GM18498 (cell line): ENCODE results near the gene ATG101.

Experiments used
- ATAC-seq: cut with Tn5 transposase; IDR thresholded peaks from one replicate; pipeline ENCODE4 v1.9.1; 2021; ENCODE audit warnings: mild to moderate bottlenecking, moderate library complexity; ENCODE audit not compliant: unreplicated experiment

The ATG101 gene

DNA sequence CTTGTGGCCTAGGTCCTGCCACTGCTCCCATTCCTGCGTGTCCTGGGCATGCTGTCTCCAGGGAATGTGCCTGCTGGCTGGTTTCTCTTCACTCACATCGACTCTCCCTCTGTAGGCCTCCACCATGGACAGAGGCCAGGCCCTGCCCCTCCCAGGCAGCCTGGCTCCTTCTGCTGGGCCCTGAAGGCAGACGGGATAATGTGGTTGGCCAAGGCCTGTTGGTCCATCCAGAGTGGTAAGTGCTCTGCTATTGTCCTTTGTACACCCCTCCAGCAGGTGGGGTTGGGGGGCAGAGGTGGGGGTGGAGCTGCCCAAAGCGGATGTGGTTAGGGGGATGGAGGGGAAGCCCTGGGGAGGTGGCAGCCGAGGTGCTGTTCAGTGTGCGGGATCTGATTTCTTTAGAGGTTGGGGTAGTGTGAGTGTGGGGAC, 28.1 kb upstream of the ATG101 start:
- ATAC-seq: no peak

DNA sequence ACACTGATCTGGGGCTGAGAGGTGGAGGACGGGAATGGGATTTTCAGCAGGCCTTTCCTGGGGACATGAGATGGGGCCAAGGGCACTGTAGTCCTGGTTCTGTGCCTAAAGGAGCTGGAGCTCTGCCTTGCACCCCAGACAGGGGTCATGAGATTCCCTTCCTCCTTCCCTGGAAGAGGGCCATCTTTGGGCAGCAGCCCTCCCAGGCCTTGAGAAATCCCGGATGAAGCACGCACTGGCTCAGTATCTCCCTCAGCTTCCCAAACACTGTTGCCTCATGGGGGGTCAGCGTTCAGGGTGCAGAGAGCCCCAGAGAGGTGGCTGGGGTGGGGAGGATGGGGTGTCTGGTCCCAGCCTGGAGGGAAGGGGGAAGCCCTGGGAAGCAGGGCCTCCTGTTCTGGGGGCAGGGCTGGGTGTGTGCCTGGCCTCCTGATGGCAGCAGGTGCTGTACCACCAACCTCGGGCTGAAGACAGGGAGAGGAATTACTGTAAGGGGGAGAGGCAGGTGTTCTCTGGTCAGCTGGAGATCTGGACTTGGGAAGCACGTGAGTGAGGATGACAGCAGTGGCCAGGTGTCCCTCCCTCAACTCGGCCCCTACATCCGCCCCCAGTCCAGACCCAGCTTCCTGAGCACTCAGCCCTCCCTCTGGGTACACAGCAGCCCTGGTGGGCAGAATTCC, 26.9 kb upstream of the ATG101 start:
- ATAC-seq: no peak

DNA sequence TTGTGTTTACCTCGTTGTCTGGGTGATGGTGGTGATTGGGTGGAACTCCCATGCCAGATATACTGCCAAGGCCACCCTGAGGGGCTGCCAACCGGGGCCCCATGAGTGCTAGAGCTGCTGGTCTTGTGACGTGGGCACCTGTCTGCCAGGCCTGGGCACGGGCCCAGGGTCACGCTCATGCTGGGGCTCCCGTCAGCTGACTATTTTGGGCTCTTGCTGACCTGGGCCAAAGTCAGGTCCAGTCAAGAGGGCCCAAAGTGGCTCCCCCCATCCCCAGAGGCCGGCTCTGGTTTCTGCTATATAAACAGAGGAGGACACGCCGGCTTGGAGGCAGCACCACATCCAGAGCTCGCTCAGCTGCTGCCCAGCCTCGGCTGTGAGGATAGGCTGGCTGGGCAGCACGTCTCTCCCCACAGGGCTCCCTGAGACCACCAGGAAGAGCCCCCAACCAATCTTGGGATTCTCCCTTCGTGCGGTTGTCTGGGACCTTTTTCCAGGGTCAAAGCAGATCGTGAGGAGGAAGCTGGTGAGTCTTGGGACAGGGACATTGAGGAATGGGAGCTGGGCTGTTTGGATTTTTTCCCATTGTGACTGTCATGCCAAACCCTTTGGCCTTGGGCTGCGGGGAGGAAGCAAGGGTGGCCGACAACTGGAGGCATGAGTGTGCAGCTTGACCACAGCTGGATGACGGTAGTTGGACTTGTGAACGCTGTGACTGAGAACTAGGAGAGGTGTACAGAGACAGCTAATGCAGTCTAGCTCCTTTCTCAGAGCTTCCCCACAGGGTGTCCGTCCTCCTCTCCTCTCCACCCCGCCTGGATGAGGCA, 26.2 kb upstream of the ATG101 start:
- ATAC-seq: no peak

DNA sequence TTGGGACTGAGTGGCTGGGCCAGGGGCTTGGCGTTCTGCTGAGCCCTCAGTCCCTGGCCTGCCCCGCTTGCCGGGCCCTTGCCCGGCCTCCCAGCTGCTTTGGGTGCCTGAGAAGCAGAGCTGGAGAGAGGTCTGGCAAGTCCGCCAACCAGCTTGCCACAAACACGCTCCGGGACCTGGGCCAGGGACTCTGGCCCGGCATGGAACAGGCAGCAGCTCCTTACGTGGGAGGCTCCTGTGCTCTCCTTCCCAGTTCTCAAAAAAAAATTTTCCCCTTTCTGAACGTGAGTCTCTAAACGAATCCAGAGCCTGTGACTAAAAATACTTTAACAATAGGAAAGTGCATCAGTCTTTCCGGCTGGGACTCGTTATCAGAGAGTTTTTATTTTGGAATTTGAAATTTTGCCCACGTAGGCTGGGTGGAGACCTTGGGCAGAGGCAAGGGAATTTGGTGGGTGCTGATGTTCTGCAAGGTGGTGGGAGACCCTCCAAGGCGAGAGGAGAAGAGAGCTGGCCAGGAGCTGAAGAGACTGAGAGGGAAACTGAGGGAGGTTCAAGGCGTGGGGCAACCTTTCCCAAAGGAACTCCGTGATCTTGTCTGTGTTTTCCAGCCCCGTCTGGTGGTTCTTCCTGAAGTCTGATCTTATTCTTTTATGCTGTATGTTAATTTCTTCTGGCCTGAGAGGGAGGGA, 25.3 kb upstream of the ATG101 start:
- no peak for ATAC-seq

DNA sequence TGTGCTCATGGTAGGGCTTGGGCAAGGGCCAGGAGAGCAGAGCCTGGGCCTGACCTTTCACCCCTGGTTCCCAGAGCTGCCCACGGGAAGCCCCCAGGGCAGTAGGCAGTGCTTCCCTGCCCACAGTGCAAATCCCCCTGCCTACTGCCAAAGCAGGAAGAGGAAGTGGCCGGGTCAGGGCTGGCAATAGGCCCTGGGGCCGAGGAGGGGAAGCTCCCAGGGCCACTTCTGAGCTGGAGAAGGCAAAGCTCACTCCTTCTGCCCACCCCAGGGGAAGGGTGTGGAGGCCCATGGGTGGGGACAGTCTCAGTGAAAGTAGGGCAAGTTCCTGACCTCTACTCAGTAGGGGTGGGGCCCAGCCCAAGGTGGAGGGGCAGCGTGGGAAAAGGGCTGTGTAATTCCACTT, 24.0 kb upstream of the ATG101 start:
- no peak for ATAC-seq

DNA sequence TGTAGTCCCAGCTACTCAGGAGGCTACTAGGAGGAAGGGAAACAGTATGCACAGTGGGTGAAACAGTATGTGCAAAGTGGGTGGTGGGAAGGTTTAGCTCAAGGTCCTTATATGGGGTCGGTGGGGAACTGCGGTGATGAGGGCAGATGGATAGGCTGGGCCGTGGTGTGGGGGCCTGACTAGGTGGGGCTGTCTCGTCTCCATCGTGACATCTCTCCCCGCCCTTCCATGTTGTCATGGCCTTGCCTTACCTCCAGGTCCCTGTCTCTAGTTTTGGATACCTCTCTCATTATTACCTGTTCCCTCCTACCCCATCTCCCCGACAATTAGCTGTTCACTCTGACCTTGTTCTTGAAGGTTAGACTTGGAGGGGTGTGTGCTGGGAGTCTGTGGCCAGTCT, 22.9 kb upstream of the ATG101 start:
- ATAC-seq: no peak

DNA sequence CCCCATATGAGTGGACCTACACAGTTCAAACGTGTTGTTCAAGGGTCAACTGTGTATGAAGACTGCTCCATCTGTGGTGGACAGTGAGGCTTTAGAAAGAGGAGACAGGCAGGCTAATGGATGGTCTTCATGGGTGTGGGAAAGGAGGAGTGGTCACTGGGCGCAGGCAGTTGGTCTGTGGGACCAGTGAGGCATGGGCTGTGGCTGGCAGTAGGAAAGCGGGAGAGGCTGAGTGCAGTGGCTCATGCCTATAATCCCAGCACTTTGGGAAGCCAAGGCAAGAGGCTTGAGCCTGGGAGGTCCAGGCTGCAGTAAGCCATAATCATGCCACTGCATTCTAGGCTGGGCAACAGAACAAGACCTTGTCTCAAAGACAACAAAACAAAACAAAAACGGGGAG, 20.5 kb upstream of the ATG101 start:
- no peak for ATAC-seq

DNA sequence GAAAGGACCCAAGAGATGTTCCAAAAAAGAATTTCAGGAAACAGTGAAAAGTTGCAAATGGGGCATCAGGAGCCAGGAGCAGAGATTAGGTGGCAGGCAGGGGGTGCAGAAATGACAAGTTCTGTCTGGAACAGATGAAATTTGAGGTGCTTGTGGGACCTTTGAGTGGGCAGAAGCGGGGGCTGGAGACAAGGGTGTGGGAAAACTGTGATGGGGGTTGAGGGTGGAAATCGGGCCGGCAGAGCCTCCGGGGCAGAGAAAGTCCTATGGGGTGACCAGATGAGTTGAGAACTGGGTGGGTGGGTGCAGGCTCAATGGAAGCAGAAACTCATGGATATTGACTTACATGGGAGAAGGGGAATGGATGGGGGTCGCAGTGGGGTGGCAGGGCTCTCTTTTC, 20.1 kb upstream of the ATG101 start:
- no peak for ATAC-seq

DNA sequence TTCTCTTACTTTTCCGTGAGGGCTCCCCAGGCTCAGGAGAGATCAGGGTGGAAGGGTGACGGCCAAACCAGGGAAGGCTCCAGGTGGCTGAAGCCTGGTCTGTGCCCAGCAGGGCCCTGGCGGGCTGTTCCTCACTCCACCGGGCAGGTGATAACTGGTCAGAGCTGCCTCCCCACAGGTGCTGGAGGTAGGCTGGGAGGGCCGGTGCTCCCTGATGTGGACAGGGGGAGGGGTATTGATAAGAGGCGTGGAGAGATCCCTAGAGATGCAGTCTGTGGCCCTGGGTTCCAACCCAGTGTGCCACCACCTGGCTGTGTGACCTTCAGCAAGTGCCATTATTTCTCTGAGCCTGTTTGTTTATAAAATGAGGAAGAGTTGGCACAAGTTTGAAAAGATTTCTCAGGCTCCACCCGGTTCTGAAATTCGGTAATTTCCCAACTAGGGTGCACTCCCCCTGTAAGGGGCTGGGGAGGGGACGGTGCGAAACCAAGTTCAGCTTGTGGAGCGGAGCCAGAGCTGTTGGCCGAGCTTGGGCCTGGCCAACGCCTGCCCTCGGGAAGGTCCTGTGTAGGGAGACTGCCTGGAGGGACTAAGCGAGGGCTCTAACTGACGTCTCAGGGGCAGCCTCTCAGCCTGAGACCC, 19.5 kb upstream of the ATG101 start:
- ATAC-seq: no peak

DNA sequence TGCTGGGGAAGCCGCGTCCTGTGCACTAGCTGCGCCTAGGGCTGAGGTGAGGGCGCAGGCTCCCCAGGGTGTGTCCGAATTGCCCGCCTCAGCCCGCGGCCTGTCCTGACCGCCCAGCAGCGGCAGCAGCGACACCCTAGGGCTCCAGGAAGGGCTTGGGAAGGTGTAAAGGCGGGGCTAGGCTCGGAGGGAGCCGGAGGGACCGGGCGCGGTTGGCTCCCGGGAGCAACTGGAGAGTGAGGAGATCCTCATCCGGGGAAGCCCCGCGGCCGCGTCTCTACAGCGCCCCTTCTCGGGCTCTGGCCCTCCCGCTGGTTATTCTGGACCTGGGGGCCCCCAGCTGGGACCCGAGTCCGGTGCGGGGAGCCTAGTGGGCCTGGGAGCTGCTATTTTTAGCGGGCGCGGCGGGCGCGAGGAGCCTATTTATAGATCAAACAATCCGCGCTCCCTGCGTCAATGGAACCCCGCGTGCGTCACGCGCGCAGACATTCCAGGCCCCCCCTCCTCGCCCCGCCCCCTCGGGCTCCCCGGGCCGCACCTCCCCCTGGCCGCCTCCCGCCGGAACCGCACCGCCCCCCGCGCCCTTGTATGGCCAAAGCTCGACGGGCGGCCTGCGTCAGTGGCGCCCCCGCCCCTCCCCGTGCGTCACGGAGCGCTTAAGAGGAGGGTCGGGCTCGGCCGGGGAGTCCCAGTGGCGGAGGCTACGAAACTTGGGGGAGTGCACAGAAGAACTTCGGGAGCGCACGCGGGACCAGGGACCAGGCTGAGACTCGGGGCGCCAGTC, 18.8 kb upstream of the ATG101 start, which contains the start of gene NR4A1:
Gene NR4A1, plus strand, starts transcription at position 685 of the 784 bp plus-strand sequence. CDS start 2,887 bp downstream, outside the sequence.
- peak; percentile 88 for ATAC-seq

DNA sequence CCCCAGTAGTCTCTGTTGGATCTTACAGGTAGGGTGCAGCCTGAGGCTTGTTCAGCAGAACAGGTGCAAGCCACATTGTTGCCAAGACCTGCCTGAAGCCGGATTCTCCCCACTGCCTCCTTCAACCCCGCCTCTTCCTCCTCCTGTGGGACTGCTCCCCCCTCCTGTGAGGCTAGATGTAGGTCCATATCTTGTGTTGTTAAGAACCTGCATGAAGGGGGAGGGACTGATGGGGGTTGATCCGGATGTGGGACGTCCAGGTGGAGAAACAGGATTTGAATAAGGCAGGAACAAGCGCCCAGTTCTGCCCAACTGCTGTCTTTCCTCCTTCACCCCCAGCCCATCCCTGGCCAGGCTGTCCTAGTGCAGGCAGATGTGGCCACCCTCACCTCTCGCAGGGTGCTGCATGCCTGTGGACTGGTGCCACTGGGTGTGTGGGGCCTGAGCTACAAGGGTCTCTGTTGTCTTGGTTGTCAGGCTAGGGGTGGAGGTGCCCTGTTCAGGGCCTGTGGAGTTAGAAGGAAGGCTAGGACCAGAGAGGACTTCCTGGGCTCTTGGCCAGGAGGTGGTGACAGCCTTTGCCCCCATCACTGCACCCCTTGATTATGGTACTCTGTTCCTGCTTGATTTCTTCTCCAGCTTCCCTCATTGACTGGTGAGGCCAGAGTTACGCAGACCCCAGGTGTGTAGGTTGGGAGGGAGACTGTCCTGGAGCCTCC, 17.2 kb upstream of the ATG101 start:
- ATAC-seq: no peak

DNA sequence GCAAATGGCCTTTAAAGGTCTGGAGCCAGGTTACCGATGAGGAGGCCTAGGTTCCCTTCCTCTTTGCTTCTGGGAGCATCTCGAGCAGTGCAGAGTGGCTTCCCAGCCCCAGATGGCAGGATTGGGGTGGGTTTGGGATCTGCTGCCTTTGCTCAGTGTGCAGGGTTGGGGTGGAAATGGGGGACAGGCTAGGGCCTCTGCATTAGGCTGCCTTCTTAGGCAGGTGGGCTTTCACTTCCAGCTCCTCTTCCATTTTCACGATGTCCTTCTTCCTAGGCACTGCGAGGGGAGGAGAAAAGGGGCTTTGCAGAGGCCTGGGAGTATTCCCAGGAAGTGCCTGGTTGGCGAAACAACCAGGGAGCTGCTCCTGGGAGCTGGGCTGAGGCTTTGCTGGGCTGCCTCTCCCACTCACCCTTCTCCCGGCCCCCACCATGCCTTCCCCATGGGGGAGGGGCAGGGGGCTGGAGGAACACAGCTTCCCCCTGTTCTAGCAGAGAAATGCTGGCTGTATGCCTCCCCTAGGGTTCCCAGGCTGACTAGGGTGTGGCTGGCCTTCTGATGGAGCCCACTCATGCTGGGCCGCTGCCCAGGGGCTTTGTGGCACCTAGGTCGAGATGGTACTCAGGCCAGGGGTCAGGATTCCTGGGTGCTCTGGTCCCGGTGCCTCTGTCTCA, 16.1 kb upstream of the ATG101 start:
- ATAC-seq: no peak

DNA sequence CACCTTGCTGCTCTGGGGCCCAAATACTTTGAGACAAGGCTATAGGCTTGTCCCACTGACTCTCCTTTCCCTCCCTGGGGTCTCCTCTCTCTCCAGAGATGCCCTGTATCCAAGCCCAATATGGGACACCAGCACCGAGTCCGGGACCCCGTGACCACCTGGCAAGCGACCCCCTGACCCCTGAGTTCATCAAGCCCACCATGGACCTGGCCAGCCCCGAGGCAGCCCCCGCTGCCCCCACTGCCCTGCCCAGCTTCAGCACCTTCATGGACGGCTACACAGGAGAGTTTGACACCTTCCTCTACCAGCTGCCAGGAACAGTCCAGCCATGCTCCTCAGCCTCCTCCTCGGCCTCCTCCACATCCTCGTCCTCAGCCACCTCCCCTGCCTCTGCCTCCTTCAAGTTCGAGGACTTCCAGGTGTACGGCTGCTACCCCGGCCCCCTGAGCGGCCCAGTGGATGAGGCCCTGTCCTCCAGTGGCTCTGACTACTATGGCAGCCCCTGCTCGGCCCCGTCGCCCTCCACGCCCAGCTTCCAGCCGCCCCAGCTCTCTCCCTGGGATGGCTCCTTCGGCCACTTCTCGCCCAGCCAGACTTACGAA, 15.4 kb upstream of the ATG101 start:
- ATAC-seq: no peak

DNA sequence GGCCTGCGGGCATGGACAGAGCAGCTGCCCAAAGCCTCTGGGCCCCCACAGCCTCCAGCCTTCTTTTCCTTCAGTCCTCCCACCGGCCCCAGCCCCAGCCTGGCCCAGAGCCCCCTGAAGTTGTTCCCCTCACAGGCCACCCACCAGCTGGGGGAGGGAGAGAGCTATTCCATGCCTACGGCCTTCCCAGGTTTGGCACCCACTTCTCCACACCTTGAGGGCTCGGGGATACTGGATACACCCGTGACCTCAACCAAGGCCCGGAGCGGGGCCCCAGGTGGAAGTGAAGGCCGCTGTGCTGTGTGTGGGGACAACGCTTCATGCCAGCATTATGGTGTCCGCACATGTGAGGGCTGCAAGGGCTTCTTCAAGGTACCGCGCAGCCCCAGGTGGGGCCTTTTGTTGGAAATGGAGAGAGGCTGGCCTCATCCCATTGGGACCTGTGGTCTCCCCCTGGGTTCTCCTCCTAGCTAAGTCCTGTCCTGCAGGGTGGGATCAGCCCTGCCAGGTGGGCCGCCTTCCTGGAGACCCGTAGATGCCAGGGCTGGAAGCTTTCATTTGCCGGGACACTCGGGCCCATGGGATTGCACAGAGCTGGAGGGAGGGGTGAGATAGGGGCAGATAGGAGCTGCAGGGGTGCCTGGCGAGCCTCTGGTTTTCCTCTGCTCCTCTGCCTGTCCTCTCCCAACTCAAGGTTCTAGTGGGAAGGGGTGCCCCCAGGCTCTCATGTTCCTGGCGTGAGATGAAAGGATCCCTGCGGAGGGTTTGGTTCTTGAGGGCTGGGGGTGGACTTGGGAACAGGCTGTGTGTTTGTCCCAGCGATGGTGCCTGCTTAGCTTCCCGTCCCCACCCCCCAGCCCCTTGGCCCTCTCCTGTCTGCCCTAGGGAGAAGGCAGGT, 14.7 kb upstream of the ATG101 start:
- ATAC-seq: no peak

DNA sequence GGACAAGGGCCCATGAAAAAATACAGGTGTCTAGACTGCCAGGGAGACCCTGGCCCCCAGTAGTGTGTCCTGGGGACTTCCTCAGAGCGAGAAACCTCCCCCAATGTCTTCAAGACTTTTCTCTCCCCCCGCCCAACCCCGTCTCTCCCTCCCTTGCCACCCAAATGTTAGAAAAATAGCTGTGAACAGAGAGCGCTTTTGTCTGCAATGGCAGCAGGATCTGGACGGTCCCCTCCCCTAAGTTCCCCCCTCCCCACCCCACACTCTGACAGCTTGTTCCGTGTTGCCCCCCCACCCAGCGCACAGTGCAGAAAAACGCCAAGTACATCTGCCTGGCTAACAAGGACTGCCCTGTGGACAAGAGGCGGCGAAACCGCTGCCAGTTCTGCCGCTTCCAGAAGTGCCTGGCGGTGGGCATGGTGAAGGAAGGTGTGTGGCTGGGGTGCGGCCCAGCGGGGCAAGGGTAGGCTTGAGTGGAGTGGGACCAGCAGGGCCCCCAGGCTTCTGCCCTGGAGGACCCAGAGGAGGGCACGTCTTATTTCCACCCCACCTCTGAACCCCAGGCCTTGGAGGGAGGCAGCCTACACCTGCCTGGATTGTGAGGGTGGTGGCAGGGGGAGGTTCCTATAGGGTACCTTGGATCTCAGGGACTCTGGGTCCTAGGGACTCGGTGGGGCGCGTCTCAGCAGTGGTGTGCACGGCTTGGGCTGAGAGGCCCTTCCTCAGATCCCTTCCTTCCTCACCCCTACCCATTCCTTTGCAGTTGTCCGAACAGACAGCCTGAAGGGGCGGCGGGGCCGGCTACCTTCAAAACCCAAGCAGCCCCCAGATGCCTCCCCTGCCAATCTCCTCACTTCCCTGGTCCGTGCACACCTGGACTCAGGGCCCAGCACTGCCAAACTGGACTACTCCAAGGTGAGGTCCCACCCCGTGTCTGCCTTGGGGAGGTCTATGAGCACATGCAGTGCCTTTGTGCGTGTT, 13.8 kb upstream of the ATG101 start:
- ATAC-seq: no peak

DNA sequence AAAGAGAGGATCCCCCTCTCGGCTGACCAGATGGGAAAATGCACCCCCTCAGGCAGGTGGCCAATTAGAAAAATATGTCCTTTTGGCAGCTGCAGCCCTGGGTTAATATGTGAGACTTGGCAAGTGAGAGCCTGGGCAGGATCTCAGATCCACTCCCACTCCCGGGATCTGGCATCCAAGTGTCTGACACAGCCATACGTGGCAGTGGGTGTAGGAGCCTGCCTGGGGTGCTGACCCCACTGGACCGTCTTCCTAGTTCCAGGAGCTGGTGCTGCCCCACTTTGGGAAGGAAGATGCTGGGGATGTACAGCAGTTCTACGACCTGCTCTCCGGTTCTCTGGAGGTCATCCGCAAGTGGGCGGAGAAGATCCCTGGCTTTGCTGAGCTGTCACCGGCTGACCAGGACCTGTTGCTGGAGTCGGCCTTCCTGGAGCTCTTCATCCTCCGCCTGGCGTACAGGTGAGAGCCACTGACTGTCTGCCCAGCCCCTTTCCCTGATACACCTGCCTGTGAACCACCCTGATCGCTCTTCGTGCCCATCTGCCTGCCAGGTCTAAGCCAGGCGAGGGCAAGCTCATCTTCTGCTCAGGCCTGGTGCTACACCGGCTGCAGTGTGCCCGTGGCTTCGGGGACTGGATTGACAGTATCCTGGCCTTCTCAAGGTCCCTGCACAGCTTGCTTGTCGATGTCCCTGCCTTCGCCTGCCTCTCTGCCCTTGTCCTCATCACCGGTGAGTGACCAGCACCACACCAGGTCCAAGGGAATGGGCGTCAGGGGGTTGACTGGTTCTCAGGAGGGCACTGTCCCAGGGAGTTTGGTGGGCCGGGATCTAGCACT, 12.8 kb upstream of the ATG101 start:
- ATAC-seq: no peak
